Progenitor cell of endocrine pancreas (in vitro differentiated cells): ENCODE data around the gene PLXND1. TPM values are rescaled to one million over a fixed set of nuclear protein-coding genes. Genes with fewer than 3 reads are reported as not detected.

ENCODE experiments used
- DNase-seq: peaks from one replicate; pipeline ENCODE4 v3.0.0; 2021; ENCODE audit warnings: low spot score; ENCODE audit not compliant: unreplicated experiment
- H3K27ac Mint-ChIP-seq: 2 replicates; pipeline ENCODE4 v1.8.0; 2021; ENCODE audit warnings: mild to moderate bottlenecking, moderate library complexity, mixed read lengths
- H3K27me3 Mint-ChIP-seq: 2 replicates; pipeline ENCODE4 v1.8.0; 2021; ENCODE audit warnings: mixed read lengths
- H3K36me3 Mint-ChIP-seq: 2 replicates; pipeline ENCODE4 v1.8.0; 2022; ENCODE audit warnings: mixed read lengths; ENCODE audit not compliant: insufficient read depth
- H3K4me1 Mint-ChIP-seq: 2 replicates; pipeline ENCODE4 v1.8.0; 2021; ENCODE audit warnings: low read depth, mixed read lengths
- H3K4me3 Mint-ChIP-seq: 2 replicates; pipeline ENCODE4 v1.8.0; 2021; ENCODE audit warnings: low read depth, mild to moderate bottlenecking, moderate library complexity, mixed read lengths
- H3K9me3 Mint-ChIP-seq: 2 replicates; pipeline ENCODE4 v1.8.0; 2021; ENCODE audit warnings: low read depth, mixed read lengths
- total RNA-seq: library from RNA; stranded (reverse); gene quantifications from 2 replicates; pipeline ENCODE4 v1.2.1, GENCODE V29; 2021
- TF ChIP-seq, protein P1 (sequence below): fragments of 200-600 bp; sonication (generic); IDR thresholded peaks from one replicate; pipeline ENCODE4 v1.5.0; 2021; ENCODE audit warnings: antibody characterized with exemption, mild to moderate bottlenecking; ENCODE audit not compliant: unreplicated experiment

The PLXND1 gene
- total RNA-seq, 1 donor from 2014 or later = 18.0 TPM

DNA sequence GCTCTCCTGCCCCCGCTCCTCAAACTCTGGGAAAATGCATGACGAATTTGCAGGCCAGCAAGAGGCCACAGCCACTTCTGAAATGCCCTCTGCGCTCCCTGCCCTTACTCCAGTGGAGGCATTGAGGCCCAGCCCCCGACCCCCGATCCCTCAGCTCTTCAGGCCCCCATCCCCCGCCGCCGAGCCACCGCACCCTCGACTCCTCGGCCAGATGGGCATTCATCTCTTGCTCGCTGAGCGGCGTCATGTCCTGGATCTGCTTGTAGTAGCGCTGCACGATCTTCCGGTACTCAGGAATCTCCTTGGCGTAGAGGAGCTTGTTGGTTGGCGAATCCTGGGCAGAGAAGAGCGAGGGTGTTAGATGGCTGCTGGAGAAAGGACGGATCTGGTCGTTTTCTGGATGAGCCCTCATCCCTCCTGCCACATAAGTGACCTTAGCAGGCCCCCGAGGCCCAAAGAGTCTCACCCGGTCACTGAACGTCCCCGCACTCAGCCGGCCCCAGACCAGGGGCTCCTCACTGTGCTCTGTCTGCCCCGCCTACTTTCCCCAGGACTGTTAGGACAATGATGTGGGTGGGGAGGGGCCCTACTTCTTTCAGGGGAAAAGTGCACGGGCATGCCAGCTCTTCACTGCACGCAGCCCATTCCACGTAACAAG is 49.5 kb downstream of the PLXND1 start:
- DNase-seq = no peak
- TF ChIP-seq, protein P1, sequence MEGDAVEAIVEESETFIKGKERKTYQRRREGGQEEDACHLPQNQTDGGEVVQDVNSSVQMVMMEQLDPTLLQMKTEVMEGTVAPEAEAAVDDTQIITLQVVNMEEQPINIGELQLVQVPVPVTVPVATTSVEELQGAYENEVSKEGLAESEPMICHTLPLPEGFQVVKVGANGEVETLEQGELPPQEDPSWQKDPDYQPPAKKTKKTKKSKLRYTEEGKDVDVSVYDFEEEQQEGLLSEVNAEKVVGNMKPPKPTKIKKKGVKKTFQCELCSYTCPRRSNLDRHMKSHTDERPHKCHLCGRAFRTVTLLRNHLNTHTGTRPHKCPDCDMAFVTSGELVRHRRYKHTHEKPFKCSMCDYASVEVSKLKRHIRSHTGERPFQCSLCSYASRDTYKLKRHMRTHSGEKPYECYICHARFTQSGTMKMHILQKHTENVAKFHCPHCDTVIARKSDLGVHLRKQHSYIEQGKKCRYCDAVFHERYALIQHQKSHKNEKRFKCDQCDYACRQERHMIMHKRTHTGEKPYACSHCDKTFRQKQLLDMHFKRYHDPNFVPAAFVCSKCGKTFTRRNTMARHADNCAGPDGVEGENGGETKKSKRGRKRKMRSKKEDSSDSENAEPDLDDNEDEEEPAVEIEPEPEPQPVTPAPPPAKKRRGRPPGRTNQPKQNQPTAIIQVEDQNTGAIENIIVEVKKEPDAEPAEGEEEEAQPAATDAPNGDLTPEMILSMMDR = no peak
- Mint-ChIP-seq H3K27me3 (peaks cover 20% of the 10 kb centered on the region), H3K4me1 (peaks cover 2% of the 10 kb centered on the region), H3K4me3 (no peak overlapping the region), H3K36me3 (no peaks in the 10 kb centered on the region), H3K9me3 (no peaks in the 10 kb centered on the region), H3K27ac (no peak overlapping the region)

DNA sequence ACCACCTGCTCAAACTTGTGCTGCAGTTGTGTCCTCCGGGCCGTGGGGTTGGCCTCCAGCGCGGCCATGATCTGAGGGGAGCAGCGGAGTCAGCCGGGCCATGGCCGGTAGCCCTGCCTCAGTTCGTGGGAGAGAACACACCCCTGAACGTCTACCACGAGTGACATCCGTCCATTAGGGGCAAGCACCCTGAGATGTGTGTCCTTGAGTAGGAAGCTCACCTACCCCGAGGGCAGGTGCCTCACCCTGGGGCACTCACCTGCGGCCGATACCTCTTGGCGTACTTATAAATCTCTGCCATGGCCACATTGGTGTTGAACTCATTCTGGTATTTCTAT is 50.1 kb downstream of the PLXND1 start:
- Mint-ChIP-seq H3K4me1 (peaks cover 2% of the 10 kb centered on the region), H3K36me3 (no peaks in the 10 kb centered on the region), H3K27ac (no peak overlapping the region), H3K4me3 (no peak overlapping the region), H3K27me3 (peaks cover 22% of the 10 kb centered on the region), H3K9me3 (no peaks in the 10 kb centered on the region)
- TF ChIP-seq, protein P1 = no peak
- DNase-seq = no peak

DNA sequence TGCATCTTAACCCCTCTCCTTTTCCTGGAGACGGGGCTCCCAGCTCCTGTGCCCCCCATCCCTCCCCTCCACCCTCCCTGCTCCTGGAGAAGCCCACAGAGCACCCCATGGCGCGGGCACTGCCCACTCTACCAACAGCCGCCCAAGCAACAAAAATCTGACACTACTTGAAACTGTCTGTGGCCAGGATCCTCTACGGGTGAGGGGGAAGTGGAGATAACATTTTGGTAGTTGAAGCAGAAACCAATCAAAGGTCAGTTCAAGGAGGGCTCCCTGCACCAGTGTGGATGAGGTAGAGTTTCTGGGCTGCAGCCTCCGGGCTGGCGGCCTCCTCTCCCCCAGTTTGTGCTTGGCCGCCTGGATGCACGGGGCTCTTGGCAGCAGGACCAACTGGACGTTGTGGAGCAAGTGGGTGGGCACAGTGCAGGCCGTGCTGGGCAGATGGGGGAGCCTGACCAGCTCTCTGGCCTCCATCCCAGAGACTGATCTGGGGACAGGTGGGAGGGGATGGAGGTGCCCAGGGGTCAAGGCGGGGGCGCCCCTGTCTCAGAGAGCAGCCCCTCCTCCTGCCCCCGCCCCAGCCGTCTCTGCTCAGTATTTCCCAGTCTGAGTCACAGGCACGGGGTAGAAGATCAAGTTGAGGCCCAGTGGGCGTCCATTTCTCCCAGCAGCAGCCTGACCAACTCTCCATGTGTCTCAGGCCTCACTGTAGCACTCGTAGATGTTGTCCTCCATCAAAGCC is 50.7 kb downstream of the PLXND1 start:
- H3K27me3 Mint-ChIP-seq = peaks cover 22% of the 10 kb centered on the region
- H3K4me1 Mint-ChIP-seq = peaks cover 1% of the 10 kb centered on the region
- H3K27ac Mint-ChIP-seq = no peak overlapping the region
- no peak overlapping the region for H3K4me3 Mint-ChIP-seq
- no peaks in the 10 kb centered on the region for H3K36me3 Mint-ChIP-seq
- DNase-seq = no peak
- TF ChIP-seq, protein P1 = no peak
- no peaks in the 10 kb centered on the region for H3K9me3 Mint-ChIP-seq

DNA sequence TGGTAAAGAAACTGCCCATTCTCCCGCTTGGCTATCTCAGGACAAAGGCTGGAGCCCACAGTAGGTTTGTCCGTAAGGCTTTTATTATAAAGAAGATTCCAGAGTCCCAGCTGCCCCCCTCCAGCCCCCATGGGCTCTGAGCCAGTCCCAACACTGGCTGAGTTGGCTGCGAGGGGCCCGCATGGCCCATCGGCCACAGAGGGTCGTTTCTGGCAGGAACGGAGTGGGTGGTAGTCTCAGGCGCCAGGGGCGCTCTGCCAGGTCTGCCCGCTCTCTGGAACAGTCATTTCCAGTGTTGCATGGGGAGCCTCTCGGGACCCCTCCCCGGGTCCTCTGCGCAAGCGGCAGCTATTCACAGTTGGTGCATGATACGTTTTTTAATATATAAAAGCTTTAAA is 51.3 kb downstream of the PLXND1 start:
- no peak overlapping the region for H3K27ac Mint-ChIP-seq
- TF ChIP-seq, protein P1 = no peak
- H3K36me3 Mint-ChIP-seq = no peaks in the 10 kb centered on the region
- no peaks in the 10 kb centered on the region for H3K9me3 Mint-ChIP-seq
- H3K4me1 Mint-ChIP-seq = no peaks in the 10 kb centered on the region
- DNase-seq = no peak
- no peak overlapping the region for H3K4me3 Mint-ChIP-seq
- peaks cover 22% of the 10 kb centered on the region for H3K27me3 Mint-ChIP-seq

DNA sequence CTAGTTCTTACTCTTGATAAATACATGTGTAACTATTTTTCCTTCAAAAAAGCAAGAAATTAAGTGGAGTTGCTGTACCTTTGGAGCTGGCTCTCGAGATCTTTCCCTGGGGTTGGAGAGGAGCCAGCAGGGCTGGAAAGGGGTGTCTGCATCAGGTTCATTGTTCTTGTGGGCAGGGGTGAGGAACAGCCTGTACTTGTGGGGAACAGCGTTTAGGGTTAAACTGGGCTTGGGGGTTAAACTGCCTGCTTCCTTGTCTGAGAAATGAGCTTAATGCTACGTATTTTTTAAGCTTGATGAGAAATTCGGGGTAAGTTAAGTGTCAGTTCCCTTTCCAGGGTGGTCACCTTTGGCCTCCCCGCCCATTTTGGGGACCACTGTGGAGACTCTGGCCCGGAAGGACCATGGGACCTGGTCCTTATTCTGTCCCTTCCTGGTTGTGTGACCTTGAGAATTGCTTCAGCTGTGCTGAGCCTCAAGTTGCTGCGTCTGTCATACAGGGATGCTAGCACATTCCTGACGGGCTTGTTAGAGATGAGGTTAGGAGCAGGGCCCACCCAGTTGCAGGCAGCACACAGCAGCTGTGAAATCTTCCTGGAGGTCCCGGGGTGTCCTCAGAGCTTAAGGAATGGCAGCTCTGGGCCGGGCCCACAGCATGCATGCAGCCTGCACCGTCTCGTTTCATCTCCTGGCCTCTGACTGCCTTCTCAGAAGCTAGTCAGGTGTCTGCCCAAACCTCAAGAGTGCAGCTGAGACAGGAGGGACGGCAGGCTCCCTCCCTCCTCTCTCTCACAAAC is 51.9 kb downstream of the PLXND1 start:
- no peaks in the 10 kb centered on the region for H3K4me1 Mint-ChIP-seq
- H3K27ac Mint-ChIP-seq = no peak overlapping the region
- H3K9me3 Mint-ChIP-seq = no peaks in the 10 kb centered on the region
- peaks cover 22% of the 10 kb centered on the region for H3K27me3 Mint-ChIP-seq
- no peak for DNase-seq
- TF ChIP-seq, protein P1 = no peak
- H3K36me3 Mint-ChIP-seq = no peaks in the 10 kb centered on the region
- no peak overlapping the region for H3K4me3 Mint-ChIP-seq
